Stimulated activated CD4-positive, alpha-beta T cell treated with anti-CD3 and anti-CD28 coated beads, Interleukin-4, amount 100 ng/mL, for 1 hour (primary cell): ENCODE data around the gene MPZL1.

Source experiments
- DNase-seq: peaks from one replicate; pipeline ENCODE4 v3.0.0-alpha.2; 2020

The MPZL1 gene

GRCh38 chr1:167751676-167752075 is 29.9 kb downstream of the MPZL1 start:
- no peak for DNase-seq

- no peak for DNase-seq
Measured at GRCh38 chr1:167752219-167752985, 30.6 kb downstream of the MPZL1 start.

- DNase-seq, result no peak
Measured at GRCh38 chr1:167755654-167756053, 33.9 kb downstream of the MPZL1 start.

GRCh38 chr1:167756730-167757405 is 35.1 kb downstream of the MPZL1 start:
- no peak for DNase-seq

- DNase-seq, result no peak
Measured at GRCh38 chr1:167757433-167758309, 35.9 kb downstream of the MPZL1 start.

- no peak for DNase-seq
Measured at GRCh38 chr1:167761400-167761799, 39.6 kb downstream of the MPZL1 start.

GRCh38 chr1:167762061-167762746 is 40.4 kb downstream of the MPZL1 start:
- DNase-seq, result peak; percentile 6

GRCh38 chr1:167763525-167764220 is 41.9 kb downstream of the MPZL1 start:
- DNase-seq, result no peak

- no peak for DNase-seq
Measured at GRCh38 chr1:167764458-167765330, 42.9 kb downstream of the MPZL1 start.

GRCh38 chr1:167765496-167765895 is 43.7 kb downstream of the MPZL1 start:
- no peak for DNase-seq

GRCh38 chr1:167766538-167766937 is 44.8 kb downstream of the MPZL1 start:
- no peak for DNase-seq

GRCh38 chr1:167767761-167768160 is 46.0 kb downstream of the MPZL1 start:
- no peak for DNase-seq

- DNase-seq, result no peak
Measured at GRCh38 chr1:167770127-167770526, 48.3 kb downstream of the MPZL1 start.

GRCh38 chr1:167772436-167772835 is 50.7 kb downstream of the MPZL1 start:
- no peak for DNase-seq

- no peak for DNase-seq
Measured at GRCh38 chr1:167773516-167773915, 51.7 kb downstream of the MPZL1 start.

- no peak for DNase-seq
Measured at GRCh38 chr1:167774710-167775109, 52.9 kb downstream of the MPZL1 start.

GRCh38 chr1:167775178-167775577 is 53.4 kb downstream of the MPZL1 start:
- no peak for DNase-seq

- DNase-seq, result no peak
Measured at GRCh38 chr1:167776151-167776550, 54.4 kb downstream of the MPZL1 start.

GRCh38 chr1:167776616-167777268 is 55.0 kb downstream of the MPZL1 start:
- no peak for DNase-seq

GRCh38 chr1:167777269-167777650 is 55.5 kb downstream of the MPZL1 start:
- no peak for DNase-seq

- DNase-seq, result no peak
Measured at GRCh38 chr1:167781558-167781957, 59.8 kb downstream of the MPZL1 start.
